ENCODE data around the gene NTHL1.

GRCh38 chr16:2074071-2074470, 26.4 kb upstream of the NTHL1 start:
- TF ChIP-seq CEBPB (IDR thresholded peaks at IDR 0.05) (no peak), ZBTB7A (IDR thresholded peaks at IDR 0.05; ENCODE audit: low read depth) (no peak), CREB1 (IDR thresholded peaks at IDR 0.05; ENCODE audit: low read depth) (no peak), EGR1 (IDR thresholded peaks at IDR 0.05) (no peak), YY1 (IDR thresholded peaks at IDR 0.05; ENCODE audit: low read depth) (no peak), EP300 (IDR thresholded peaks at IDR 0.05; ENCODE audit: borderline replicate concordance) (no peak), TAF1 (IDR thresholded peaks at IDR 0.05; ENCODE audit: low read depth) (no peak), REST (IDR thresholded peaks at IDR 0.05; ENCODE audit: low read depth) (no peak), RAD21 (IDR thresholded peaks at IDR 0.05; ENCODE audit: low read depth) (no peak)

Measured in Ishikawa (cell line).